Measurements from ENCODE around the gene TOX2.
A peak's percentile ranks its signal among the peaks of the same experiment; 100 is the strongest.

TOX2 gene

GRCh38 chr20:43920797-43921196 lies 6.1 kb downstream of the TOX2 start:
- Histone ChIP-seq H3K27ac (ENCODE audit: low read length) (no peak overlapping the region), H3K4me2 (ENCODE audit: low read length) (peak overlapping the region; percentile 19), H3K9me3 (ENCODE audit: insufficient read depth, low read length) (no peaks in the 10 kb centered on the region), H2AFZ (ENCODE audit: low read depth, low read length) (no peak overlapping the region), H3K9ac (ENCODE audit: low read length) (no peak overlapping the region), H3K4me3 (ENCODE audit: low read length) (no peak overlapping the region), H3K36me3 (replicated peaks; ENCODE audit: low read depth, low read length) (peaks cover 22% of the 10 kb centered on the region), H3K79me2 (ENCODE audit: low read length) (peaks cover 100% of the 10 kb centered on the region), H3K27me3 (ENCODE audit: low read depth, low read length) (no peaks in the 10 kb centered on the region), H3K4me1 (ENCODE audit: low read length) (peaks cover 62% of the 10 kb centered on the region), H4K20me1 (ENCODE audit: insufficient read depth, low read length) (peaks cover 91% of the 10 kb centered on the region)
- TF ChIP-seq CTCF (IDR thresholded peaks at IDR 0.05; ENCODE audit: low read depth, low read length) (no peak), EZH2phosphoT487 (IDR thresholded peaks at IDR 0.05; ENCODE audit: low read depth) (no peak)

- Histone ChIP-seq H3K36me3 (replicated peaks; ENCODE audit: low read depth, low read length) (peaks cover 22% of the 10 kb centered on the region), H2AFZ (ENCODE audit: low read depth, low read length) (no peak overlapping the region), H4K20me1 (ENCODE audit: insufficient read depth, low read length) (peaks cover 96% of the 10 kb centered on the region), H3K4me3 (ENCODE audit: low read length) (no peak overlapping the region), H3K4me2 (ENCODE audit: low read length) (peak overlapping the region; percentile 19), H3K4me1 (ENCODE audit: low read length) (peaks cover 67% of the 10 kb centered on the region), H3K27ac (ENCODE audit: low read length) (no peak overlapping the region), H3K9me3 (ENCODE audit: insufficient read depth, low read length) (no peaks in the 10 kb centered on the region), H3K79me2 (ENCODE audit: low read length) (peaks cover 100% of the 10 kb centered on the region), H3K9ac (ENCODE audit: low read length) (no peak overlapping the region), H3K27me3 (ENCODE audit: low read depth, low read length) (no peaks in the 10 kb centered on the region)
- TF ChIP-seq EZH2phosphoT487 (IDR thresholded peaks at IDR 0.05; ENCODE audit: low read depth) (no peak), CTCF (IDR thresholded peaks at IDR 0.05; ENCODE audit: low read depth, low read length) (no peak)
Measured at GRCh38 chr20:43921227-43921780, 6.7 kb downstream of the TOX2 start.

GRCh38 chr20:43922614-43923013 lies 8.0 kb downstream of the TOX2 start:
- Histone ChIP-seq H3K4me1 (ENCODE audit: low read length) (peaks cover 62% of the 10 kb centered on the region), H3K27ac (ENCODE audit: low read length) (no peak overlapping the region), H3K4me2 (ENCODE audit: low read length) (no peak overlapping the region), H3K9me3 (ENCODE audit: insufficient read depth, low read length) (no peaks in the 10 kb centered on the region), H3K4me3 (ENCODE audit: low read length) (no peak overlapping the region), H3K27me3 (ENCODE audit: low read depth, low read length) (no peaks in the 10 kb centered on the region), H3K36me3 (replicated peaks; ENCODE audit: low read depth, low read length) (peaks cover 25% of the 10 kb centered on the region), H3K79me2 (ENCODE audit: low read length) (peaks cover 99% of the 10 kb centered on the region), H3K9ac (ENCODE audit: low read length) (no peak overlapping the region), H2AFZ (ENCODE audit: low read depth, low read length) (no peak overlapping the region), H4K20me1 (ENCODE audit: insufficient read depth, low read length) (peaks cover 98% of the 10 kb centered on the region)
- no peak for TF ChIP-seq EZH2phosphoT487 (IDR thresholded peaks at IDR 0.05; ENCODE audit: low read depth)

GRCh38 chr20:43923322-43923721 lies 8.7 kb downstream of the TOX2 start:
- Histone ChIP-seq H4K20me1 (ENCODE audit: insufficient read depth, low read length) (peaks cover 98% of the 10 kb centered on the region), H3K36me3 (replicated peaks; ENCODE audit: low read depth, low read length) (peaks cover 25% of the 10 kb centered on the region), H3K79me2 (ENCODE audit: low read length) (peaks cover 99% of the 10 kb centered on the region), H3K9me3 (ENCODE audit: insufficient read depth, low read length) (no peaks in the 10 kb centered on the region), H3K27me3 (ENCODE audit: low read depth, low read length) (no peaks in the 10 kb centered on the region), H3K27ac (ENCODE audit: low read length) (no peak overlapping the region), H3K4me3 (ENCODE audit: low read length) (no peak overlapping the region), H2AFZ (ENCODE audit: low read depth, low read length) (no peak overlapping the region), H3K4me2 (ENCODE audit: low read length) (no peak overlapping the region), H3K4me1 (ENCODE audit: low read length) (peaks cover 55% of the 10 kb centered on the region), H3K9ac (ENCODE audit: low read length) (no peak overlapping the region)
- no peak for TF ChIP-seq CTCF (IDR thresholded peaks at IDR 0.05; ENCODE audit: low read depth, low read length)
- no peak for TF ChIP-seq EZH2phosphoT487 (IDR thresholded peaks at IDR 0.05; ENCODE audit: low read depth)
